HG02763 (cell line): ENCODE results near the gene ELL.
A peak's percentile ranks its signal among the peaks of the same experiment; 100 is the strongest.
"Not testable (repeated sequence)": the region's sequence is repeated elsewhere in the genome, so short reads cannot be mapped to it uniquely, and the experiment has no call there.

Experiments
- ATAC-seq: cut with Tn5 transposase; IDR thresholded peaks from one replicate; pipeline ENCODE4 v1.9.1; 2021; ENCODE audit warnings: mild to moderate bottlenecking, moderate library complexity; ENCODE audit not compliant: unreplicated experiment

ELL gene

DNA sequence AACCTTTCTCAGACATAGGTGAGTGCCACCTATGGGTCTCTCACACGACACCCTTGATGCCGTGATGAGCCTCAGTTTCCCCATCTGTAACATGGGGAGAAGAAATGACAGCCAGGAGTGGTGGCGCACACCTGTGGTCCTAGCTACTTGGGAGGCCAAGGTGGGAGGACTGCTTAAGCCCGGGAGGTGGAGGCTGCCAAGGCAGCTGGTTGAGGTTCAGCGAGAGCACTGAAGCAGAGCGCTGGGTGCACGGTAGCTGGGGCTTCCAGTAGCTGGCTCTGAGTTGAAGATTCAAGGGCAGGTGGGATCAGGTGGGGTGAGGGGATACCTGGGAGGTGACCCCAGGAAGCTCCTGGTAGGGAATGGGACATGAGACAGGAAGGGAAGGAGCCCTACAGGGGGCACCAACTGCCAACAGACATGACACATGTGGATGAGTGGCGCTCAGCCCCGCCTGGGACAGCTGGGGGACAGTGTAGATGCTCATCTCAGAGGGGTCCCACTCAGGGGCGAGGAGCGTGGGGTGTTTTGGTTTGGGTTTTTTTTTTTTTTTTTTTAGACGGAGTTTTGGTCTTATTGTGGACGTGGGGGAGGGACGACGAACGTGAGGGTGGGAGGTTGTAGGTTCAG is 109.1 kb downstream of the ELL start:
- ATAC-seq, result no peak

GRCh38 chr19:18408053-18408476 is 113.8 kb downstream of the ELL start:
- no peak for ATAC-seq

GRCh38 chr19:18406749-18407148 is 115.1 kb downstream of the ELL start:
- no peak for ATAC-seq

DNA sequence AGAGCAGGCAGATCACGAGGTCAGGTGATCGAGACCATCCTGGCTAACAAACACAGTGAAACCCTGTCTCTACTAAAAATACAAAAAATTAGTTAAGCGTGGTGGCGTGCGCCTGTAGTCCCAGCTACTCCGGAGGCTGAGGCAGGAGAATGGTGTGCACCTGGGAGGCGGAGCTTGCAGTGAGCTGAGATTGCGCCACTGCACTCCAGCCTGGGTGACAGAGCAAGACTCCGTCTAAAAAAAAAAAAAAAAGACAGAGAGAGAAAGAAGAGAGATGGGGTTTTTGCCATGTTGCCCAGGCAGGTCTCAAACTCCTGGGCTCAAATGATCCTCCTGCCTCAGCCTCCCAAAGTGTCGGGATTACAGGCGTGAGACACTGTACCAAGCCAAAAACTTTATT is 116.1 kb downstream of the ELL start:
- ATAC-seq, result not testable (repeated sequence)

GRCh38 chr19:18402455-18403248 is 119.2 kb downstream of the ELL start:
- ATAC-seq, result not testable (repeated sequence)

DNA sequence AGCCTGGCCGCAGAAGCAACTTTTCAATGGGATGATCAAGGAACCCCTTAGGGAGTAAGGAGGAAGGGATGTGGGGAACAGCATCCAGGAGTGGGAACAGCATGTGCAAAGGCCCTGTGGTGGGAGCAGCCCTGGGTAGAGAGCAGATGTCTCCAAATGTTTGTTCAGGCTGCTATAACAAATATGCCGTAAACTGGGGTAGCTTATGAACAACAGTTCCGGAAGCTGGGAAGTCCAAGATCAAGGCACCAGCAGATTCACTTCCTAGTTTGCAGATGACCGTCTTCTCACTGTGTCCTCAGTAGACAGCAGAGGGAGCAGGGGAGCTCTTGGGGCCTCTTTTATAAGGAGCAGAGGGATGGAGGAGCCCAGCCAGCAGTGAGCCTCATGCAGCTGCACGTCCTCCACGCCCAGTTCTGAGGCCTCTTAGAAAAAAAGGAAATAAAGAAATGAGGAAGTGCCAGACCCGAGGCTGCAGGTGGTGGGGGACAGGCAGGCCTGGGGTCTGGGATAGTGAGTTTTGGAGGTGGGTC is 120.2 kb downstream of the ELL start:
- peak; percentile 51 for ATAC-seq

- no peak for ATAC-seq
These were observed 122.9 kb downstream of the ELL start for GRCh38 chr19:18399008-18399407.

GRCh38 chr19:18397242-18398202 is 124.3 kb downstream of the ELL start, which contains the start of gene LRRC25:
TSS of gene LRRC25 (minus strand) at chr19:18397622. CDS start at chr19:18396963, 659 bp downstream.
- ATAC-seq, result no peak

GRCh38 chr19:18396471-18397241 is 125.2 kb downstream of the ELL start:
- ATAC-seq, result no peak

- no peak for ATAC-seq
These were observed 128.0 kb downstream of the ELL start for GRCh38 chr19:18393836-18394235.

- no peak for ATAC-seq
These were observed 128.9 kb downstream of the ELL start for GRCh38 chr19:18392926-18393325.
